ENCODE data around the gene HHAT.

HHAT gene

DNA sequence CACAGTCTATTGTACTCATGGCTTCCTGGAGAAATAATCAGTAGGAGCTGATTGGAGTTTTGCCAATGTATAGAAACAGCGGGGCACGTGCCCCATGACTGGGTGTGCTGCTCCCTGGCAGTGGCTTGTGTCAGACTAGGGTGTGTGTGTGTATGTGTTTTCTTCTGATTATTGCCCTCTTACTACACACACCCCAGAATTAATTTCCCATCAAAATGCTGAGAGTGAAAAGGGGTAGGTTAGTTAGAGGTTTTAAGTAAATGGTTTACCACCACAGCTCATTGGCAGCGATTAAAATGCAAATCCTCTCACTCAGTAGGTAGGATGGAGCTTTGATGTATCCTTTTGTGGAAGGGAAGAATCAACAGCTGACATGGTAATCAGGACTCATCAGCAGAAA lies 29.9 kb downstream of the HHAT start:
- ChIA-PET CTCF (interaction anchor here (1.0 to 10.2 kb wide), 11 partner anchors 9 to 220 kb away, joined by 3 to 201 read pairs (median 4); no protein-coding TSS in a partner anchor), POLR2A (no interaction called here)
- DNase-seq (ENCODE audit: low read depth, low spot score), result no peak
- TF ChIP-seq, protein P1, sequence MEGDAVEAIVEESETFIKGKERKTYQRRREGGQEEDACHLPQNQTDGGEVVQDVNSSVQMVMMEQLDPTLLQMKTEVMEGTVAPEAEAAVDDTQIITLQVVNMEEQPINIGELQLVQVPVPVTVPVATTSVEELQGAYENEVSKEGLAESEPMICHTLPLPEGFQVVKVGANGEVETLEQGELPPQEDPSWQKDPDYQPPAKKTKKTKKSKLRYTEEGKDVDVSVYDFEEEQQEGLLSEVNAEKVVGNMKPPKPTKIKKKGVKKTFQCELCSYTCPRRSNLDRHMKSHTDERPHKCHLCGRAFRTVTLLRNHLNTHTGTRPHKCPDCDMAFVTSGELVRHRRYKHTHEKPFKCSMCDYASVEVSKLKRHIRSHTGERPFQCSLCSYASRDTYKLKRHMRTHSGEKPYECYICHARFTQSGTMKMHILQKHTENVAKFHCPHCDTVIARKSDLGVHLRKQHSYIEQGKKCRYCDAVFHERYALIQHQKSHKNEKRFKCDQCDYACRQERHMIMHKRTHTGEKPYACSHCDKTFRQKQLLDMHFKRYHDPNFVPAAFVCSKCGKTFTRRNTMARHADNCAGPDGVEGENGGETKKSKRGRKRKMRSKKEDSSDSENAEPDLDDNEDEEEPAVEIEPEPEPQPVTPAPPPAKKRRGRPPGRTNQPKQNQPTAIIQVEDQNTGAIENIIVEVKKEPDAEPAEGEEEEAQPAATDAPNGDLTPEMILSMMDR (IDR thresholded peaks at IDR 0.05; ENCODE audit: insufficient read depth, low read length, missing control alignments), result no peak
- no peak overlapping the region for H3K4me3 ChIP-seq (ENCODE audit: low read depth, low read length)

DNA sequence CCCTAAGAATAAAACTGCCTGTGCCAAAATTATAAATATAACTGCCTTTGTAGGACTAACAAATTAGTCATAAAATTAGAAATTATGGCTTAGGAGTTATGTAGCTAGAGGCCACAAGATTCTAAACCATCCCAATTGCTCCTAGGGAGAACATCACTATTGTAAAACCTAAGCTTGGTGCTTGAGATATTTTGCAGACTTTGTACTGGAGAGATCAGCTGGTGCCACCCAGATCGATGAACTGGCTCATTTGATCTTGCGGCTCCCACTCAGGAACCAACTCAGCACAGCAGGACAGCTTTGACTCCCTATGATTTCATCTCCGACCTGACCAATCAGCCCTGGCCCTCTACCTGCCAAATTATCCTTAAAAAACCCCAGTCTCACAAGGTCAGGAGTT lies 30.6 kb downstream of the HHAT start:
- TF ChIP-seq, protein P1 (IDR thresholded peaks at IDR 0.05; ENCODE audit: insufficient read depth, low read length, missing control alignments), result no peak
- no peak for DNase-seq (ENCODE audit: low read depth, low spot score)
- CTCF ChIA-PET, result interaction anchor here (0.9 to 10.2 kb wide), 13 partner anchors 8 to 221 kb away, joined by 3 to 201 read pairs (median 15); no protein-coding TSS in a partner anchor
- no peak overlapping the region for H3K4me3 ChIP-seq (ENCODE audit: low read depth, low read length)
- POLR2A ChIA-PET, result no interaction called here

DNA sequence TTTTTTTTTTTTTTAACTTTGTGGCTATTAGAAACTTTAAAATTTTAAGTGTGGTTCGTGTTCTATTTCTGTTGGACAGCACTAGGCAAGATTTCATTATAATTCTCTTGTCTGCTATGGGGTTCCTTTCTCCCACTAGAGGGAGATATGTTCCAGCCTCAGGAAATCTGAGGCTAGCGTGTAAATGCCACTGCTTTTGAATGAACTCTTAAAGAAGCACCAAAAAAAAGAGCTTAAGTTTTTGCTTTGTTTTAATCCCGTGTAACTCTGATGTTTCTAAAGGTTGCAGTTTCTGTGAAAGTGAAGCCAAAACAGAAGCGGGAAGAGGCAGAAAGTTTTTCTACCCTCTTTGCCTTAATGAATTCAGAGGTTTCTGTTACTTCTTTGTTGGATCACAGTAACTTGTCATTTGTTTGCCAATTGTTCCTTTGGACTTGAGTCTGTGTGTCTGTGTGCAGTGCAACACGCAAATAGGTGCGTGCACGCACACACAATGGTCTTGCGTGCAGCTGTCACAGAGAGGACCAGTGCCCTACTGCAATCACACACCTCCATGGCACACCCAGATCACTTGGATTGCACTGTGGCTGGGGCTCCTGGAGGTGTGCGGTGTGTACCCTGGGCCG lies 32.3 kb downstream of the HHAT start:
- peak; percentile 37 for DNase-seq (ENCODE audit: low read depth, low spot score)
- CTCF ChIA-PET, result interaction anchor here (0.6 to 10.2 kb wide), 35 partner anchors 9 to 776 kb away, joined by 3 to 201 read pairs (median 4); partner anchors contain the start of gene KCNH1
- TF ChIP-seq, protein P1 (IDR thresholded peaks at IDR 0.05; ENCODE audit: insufficient read depth, low read length, missing control alignments), result peak; percentile 60
- POLR2A ChIA-PET, result no interaction called here
- H3K4me3 ChIP-seq (ENCODE audit: low read depth, low read length), result no peak overlapping the region

DNA sequence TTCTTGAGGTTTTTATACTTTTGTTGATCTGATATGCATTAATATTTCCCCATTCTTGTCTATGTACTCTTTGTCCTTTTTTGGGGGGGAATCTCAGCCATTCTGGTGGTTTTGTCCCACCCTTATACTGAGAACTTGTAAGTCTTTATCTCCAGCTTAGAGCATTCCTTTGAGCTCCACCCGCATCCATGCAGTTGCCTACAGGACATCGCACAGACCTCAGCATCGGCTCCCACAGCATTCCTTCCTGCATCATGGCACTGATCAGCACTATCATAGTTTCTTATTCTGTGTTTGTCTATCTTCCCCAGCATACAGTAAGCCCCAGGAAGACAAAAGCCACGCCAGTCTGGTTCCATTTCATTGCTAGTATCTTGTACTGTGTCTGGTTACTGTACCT lies 33.0 kb downstream of the HHAT start:
- H3K4me3 ChIP-seq (ENCODE audit: low read depth, low read length), result no peak overlapping the region
- DNase-seq (ENCODE audit: low read depth, low spot score), result no peak
- ChIA-PET POLR2A (no interaction called here), CTCF (interaction anchor here (0.9 to 10.2 kb wide), 19 partner anchors 8 to 776 kb away, joined by 3 to 201 read pairs (median 13); partner anchors contain the start of gene KCNH1)
- TF ChIP-seq, protein P1 (IDR thresholded peaks at IDR 0.05; ENCODE audit: insufficient read depth, low read length, missing control alignments), result no peak

DNA sequence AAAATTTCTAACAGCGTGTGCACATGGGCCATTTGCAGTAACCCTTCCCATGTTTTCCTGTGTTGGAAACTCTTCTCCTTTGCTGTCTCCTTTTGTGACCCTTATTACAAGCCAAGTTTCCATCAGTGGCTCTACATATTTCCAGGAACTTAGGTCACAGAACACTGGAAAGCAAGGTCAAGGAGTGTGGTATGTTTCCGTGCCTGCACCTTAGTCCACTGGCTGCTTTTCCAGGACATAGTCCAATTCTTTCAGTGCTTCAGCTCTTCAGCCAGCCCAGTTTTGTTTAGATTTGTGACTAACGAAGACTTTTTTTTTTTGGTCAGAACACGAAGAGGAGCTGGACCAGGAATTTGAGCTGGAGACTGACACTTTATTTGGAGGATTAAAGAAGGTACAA lies 33.8 kb downstream of the HHAT start:
- POLR2A ChIA-PET, result interaction anchor here (0.6 kb wide), 1 partner anchor 21 kb away, joined by 3 read pairs; no protein-coding TSS in a partner anchor
- H3K4me3 ChIP-seq (ENCODE audit: low read depth, low read length), result no peak overlapping the region
- CTCF ChIA-PET, result interaction anchor here (1.3 to 10.2 kb wide), 7 partner anchors 9 to 219 kb away, joined by 3 to 201 read pairs (median 30); no protein-coding TSS in a partner anchor
- TF ChIP-seq, protein P1 (IDR thresholded peaks at IDR 0.05; ENCODE audit: insufficient read depth, low read length, missing control alignments), result no peak
- DNase-seq (ENCODE audit: low read depth, low spot score), result no peak

DNA sequence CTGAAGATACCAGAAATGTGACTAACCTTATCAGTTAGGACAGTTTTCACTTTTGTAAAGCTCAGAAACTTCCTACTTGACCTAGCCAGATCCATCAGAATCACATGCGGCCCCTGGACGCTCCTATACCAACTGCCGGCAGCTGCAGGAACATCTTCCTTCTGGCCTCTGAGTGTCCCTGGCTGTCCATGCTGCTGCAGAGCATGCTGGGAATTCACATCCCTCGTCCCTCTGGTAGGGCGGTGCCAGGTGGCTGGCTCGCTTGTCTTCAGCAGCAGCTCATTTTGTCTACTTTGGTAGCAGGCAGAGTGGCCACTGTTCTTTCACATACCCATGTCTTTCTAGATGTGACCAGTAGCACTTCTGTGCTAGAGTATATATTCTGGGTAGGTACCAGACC lies 34.4 kb downstream of the HHAT start:
- TF ChIP-seq, protein P1 (IDR thresholded peaks at IDR 0.05; ENCODE audit: insufficient read depth, low read length, missing control alignments), result no peak
- no peak for DNase-seq (ENCODE audit: low read depth, low spot score)
- H3K4me3 ChIP-seq (ENCODE audit: low read depth, low read length), result no peak overlapping the region
- ChIA-PET POLR2A (interaction anchor here (0.6 kb wide), 1 partner anchor 20 kb away, joined by 3 read pairs; no protein-coding TSS in a partner anchor), CTCF (interaction anchor here (1.3 to 10.2 kb wide), 7 partner anchors 9 to 219 kb away, joined by 3 to 201 read pairs (median 30); no protein-coding TSS in a partner anchor)

Measured in AG04449 (cell line).